B cell (primary cell): ENCODE data around the gene KISS1R.

Experiments used
- CTCF ChIP-seq: fragments of 200-600 bp; IDR thresholded peaks from one replicate; pipeline ENCODE4 v1.8.0; 2022; ENCODE audit warnings: antibody characterized with exemption, mild to moderate bottlenecking
- EZH2 ChIP-seq: IDR thresholded peaks from 2 replicates; pipeline ENCODE4 v1.6.1; 2012; ENCODE audit warnings: borderline replicate concordance, low read depth, mild to moderate bottlenecking, moderate library complexity, low read length; ENCODE audit not compliant: insufficient read depth, poor library complexity, severe bottlenecking

- TF ChIP-seq CTCF: no peak
- peak; percentile 72 for TF ChIP-seq EZH2
These were observed 8.6 kb downstream of the KISS1R start, which contains the start of gene ARID3A for GRCh38 chr19:925526-926322.
